G401.6 (cell line): ENCODE results near the gene MBNL2.

Experiments used
- FAIRE-seq: peaks from 2 replicates; lab custom pipeline; 2012; peaks lifted over from hg19 to GRCh38; lab: Jason Lieb, UNC

The MBNL2 gene

DNA sequence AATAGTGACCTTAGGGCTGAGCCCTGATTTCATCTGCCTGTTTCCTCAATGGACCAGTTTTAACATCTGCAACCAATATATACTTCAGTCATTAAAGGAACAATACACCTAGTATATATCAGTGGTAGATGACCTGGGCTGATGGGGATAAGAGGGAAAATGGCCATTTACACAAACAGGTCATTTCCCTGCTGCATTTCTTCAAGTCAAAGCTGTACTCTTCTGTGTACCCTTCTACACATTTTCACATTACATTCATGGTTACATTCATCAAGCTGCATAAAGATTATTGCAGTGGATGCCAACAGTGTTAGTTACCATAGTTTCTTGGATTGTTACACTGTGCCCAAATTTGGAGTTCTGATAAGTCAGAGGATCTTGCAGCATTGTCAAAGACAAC, 130.7 kb downstream of the MBNL2 start:
- FAIRE-seq, result no peak

DNA sequence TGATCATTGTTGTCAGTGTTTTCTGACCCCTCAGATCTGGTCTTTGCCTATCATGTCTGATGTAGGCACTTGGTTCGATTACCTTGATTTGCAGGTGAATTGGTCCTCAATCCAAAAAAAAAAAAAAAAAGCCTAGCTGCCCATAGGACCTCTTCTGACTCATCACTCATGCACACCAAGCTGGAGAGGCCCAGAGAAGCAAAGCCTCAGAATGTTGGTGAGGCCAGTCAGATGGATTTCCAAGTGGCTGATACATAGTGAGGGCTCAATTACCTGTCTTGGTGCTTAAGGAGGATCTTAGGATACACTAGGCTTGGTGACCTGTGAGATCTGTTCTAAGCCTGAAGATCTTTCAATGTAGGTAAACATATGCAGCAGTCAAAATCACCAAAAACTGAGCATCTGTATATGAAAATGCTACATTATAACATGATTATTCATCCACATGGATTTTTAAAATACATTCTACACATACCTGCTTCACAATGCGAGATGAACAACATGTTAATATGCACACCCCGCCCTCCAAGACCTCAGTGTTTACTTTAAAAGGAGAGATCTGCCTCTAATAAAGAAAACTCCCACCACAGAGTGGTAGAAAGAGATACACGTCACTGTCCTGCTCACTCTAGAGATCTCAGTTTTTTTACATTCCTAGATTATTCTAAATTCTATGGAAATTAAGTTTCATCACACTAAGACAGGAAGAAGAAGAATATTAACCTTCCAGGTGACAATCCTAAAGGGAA, 132.0 kb downstream of the MBNL2 start:
- no peak for FAIRE-seq

DNA sequence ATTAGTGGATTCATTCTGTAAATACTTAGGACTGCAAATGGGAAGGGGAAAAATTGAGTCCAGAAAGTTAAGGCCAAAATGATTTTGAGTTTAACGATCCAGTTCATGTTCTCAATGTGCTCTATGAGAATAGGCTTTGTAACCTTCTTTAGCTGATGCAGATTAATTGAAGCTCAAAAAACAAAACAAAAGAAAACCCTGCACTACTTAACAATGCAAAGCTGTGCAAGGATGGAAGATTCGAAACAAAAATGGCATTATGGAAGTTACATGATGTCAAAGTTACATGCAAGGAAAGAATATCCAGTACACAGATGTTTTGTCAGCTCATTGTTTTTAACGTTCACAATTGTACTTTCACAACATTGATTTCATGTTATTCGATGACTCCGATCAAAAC, 132.7 kb downstream of the MBNL2 start:
- FAIRE-seq, result no peak

DNA sequence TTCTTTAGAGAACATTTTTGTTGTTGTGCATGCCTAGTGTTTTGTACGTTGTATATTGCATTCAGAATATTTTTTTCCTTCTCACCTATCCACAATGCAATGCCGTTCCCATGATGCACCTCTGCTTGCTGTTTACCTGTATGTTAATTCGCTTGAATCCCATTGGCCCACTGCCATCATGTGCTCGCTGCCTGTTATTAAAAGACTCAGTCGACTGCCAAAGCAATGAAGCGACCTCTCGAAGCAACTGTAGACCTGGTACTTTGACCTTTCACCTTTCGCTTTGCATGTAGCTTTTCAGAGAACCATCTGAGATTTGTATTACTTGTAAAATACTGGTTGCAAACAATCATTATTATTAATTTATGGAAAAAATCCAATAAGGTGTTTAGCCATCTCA, 134.5 kb downstream of the MBNL2 start:
- FAIRE-seq, result no peak

DNA sequence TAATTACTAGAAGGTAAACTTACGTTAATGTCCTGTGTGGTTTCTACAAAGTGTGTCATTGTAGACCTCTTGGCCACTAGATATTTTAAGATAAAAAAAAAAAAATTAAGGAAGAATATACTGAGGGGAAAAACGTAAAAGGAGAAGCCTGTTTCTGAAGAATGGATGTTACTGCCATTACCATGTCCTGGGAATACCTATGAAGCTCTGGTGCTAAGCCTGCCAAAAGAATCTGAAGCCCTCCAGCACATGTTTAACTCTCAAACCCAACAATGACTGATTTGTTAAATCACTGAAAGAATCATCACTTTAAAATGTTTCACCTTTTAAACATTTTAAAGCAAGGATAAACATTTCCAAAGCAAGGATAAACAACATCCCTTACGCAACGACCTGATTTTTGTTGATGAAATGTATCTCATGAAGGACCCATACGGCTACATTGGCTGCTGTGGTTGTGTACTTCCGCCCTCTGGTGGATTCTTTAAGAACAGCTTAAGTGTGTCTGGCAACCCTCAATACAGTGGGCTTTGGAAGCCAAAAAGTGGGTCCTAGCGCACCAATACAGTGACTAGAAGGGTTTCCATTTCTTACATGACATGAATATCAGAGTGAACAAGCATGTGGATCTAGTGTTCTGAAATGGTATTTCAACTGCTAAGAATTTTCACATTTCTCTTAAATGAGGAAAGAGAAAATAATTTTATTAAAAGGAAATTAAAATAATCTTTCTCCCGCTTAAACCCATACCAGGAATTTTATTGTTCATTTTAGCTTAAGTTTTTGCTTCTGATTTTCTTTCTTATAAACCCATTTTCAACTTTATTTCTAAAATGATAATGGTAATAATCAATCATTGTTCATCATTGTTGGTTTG, 137.3 kb downstream of the MBNL2 start:
- peak; percentile 90 for FAIRE-seq

DNA sequence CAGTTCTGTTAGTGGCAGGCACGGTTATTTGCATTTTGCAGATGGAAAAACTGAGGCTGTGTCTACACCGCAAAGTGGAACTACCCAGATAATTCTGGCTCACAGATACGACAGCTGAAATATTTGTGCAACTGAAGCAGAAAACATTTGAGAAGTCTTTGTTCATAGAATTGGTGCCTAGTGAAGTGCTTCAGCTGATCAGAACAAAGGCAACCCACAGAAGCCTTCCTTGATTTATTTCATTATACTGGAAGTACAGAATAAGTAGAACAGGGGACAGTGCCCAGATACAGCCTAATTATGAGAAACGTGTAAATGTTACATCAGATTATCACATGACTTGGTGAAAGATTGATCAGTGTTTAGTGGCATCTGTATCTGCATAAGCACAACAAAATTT, 138.5 kb downstream of the MBNL2 start:
- no peak for FAIRE-seq

DNA sequence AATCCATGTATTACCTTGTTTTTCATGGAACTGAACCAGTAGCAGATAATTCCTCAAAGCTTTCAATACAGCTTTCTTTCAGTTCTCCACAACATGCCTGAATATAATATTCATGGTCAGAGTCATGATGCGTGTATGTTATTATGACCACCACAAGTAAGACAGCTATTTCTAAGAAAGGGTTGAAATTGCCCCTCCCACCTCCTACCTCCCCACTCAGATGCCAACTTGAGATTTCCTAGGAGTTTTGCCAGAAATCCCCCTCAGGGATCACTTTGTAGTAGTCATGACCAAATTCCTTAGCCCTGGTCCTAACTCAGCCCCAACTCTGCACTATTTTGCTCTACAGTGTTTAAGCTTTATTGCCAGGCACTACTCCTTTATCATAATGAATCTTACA, 141.9 kb downstream of the MBNL2 start:
- FAIRE-seq, result no peak

DNA sequence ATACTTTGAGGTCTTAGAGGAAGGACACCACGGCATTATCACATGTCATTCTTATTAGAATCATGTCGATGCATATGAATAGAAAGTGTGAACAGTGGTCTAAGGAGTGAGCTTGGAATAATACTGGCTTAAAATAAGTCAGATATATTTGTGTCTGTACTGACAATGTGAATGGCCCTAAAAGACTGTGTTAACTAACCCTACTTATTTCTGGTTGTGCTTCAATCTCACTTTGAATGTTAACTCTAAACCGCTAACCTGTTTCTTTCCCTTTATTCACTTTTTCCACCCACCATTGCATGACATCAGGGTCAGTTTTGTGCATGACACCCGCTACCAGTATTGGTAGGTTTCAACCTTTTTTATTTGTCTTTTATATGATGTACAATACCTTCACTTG, 142.7 kb downstream of the MBNL2 start:
- FAIRE-seq, result no peak

DNA sequence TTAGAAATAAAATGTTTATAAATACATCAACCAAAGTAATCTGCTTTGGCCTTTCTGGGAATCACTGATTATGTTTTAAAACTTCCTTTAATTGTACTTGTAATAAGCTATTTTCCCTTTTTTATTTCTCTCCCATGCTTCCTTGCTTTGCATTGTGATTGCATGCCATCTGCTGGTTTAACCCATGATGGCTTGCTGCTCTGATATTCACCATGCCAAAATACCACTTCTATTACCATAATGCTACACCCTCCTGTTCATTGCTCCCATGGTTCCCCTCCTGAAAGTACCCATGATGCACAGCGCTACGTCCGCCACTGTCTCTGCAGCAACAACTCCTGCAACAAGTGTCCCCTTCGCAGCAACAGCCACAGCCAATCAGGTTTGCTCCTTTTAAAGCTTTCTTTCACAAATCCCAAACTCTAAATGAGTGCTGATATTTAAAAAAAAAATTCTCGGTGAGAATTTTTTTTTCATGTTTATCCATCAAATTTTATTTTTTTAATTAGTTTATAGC, 144.1 kb downstream of the MBNL2 start:
- FAIRE-seq, result no peak

DNA sequence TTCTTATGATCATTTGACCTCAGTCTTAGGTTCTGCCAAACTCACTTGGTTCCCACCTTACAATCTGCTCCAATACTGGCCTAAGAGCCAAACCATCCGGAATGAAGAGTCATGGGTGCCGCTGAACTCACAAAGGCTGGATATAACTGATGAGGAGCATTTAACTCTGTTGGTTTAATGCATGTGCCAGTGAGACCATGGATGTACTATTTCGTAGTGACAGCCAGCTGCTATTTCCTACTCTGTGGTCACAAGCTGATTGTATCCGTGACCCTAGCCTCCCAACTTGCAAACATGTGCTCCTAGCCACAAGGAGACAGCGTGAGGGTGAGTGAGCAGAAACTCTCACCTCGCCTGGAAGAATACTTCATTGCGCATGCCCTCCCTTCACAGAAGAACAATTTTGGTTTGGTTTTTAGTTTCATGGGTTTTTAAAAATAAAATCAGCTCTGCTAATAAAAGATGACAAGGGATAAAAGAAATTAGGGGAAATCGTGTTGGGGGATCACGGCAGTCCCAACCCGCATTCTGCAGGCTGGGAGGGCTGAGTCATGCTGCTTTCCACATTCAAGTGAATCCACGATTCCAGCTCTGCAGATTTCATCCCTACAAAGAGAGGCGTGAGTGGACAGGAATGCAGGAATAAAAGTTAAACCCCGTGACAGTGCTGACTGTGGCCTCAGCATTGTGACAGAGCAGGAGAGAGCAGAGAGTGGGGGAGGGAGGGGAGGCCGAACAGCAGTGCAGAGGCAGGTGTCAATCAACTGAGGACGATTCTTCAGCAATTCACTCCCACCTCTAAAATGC, 145.1 kb downstream of the MBNL2 start:
- FAIRE-seq, result no peak

DNA sequence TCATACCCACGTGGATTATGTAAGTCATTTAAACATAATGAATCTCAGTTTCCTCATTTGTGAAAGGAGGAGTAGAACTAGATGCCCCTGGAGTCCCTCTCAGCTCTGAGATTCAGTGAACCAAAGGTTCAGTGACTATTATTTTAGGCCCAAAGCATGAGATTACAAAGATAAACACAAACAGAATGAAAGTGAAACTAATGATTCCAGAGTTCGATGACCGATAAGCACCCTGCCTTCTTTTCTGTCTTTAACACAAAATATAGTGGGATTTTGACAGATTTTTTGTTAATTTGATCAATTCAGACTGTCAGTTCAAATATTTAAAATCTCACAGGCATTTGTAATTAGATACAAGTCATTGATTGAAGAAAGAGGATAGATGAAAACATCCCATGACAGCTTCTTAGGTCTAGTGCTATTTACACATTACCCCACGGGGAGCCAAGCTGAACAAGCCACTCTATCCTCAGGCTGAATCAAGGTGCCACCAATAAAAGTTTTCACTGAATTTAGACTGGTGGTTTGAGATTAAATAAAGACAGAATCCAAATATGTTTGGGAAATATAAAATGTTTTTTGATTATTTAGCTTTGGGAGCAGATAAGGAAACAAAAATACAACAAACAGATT, 147.2 kb downstream of the MBNL2 start:
- FAIRE-seq, result no peak

DNA sequence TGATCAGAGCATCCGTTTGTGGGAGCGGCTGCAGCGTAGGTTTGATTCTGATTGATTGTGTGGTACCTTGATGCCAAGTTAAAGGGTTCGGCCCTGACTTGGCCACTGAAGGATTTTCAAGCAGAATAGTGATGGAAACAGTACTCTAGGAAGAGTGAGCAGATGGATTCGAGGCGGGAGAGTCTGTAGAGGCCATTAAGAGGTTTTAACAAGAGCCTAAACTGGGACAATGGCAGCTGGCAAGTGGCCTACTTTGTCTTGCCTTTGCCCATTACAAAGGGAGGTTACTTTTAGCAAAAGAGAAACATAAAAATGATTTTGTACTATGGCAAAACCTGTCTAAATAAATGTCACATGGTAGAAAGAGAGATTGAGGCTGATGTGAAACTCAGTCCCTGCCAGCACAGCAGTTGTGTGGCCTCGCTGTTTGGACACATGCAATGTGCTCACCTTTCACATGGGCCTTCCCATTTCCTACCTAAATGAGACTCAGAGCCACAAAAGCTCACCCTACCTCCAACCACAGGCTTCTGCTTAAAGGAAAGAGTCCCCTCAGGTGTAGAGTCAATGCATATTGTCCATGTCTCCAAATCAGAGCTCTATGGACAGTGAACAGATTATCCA, 149.5 kb downstream of the MBNL2 start:
- FAIRE-seq, result no peak

DNA sequence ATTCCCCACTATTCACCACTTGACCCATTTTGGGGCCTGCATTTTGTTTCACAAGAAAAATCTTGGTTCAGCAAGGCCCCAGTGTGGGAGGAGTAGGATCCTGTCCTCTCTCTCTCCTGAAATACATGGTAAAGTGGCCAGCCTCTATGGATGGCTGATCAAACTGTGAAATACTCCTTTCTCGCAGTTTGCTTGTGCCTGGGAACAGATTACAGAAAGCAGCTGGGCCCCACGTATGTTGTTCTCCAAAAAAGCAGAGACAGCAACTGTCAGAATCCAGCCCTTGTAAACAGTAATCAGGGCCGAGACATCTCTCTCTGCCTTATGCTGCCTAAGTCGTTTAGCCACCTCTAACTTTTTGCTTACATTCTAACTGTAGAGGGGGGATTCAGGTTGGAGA, 150.8 kb downstream of the MBNL2 start:
- FAIRE-seq, result no peak

DNA sequence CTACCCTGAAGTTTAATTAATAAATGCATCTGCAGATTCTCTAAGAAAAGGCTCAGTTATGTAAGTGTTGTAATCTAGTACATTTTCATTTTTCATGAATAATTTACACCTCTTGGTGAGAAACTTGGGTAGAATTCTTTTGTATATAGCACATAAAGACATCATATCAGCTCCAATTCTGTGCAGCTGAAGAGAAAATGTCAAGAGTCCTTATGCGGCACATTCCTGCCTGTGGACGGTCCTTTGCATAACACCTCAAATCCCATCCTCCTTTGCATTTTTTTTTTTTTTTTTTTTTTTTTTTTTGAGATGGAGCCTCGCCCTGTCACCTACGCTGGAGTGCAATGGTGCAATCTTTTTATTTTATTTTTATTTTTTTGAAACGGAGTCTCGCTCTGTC, 151.7 kb downstream of the MBNL2 start:
- no peak for FAIRE-seq

DNA sequence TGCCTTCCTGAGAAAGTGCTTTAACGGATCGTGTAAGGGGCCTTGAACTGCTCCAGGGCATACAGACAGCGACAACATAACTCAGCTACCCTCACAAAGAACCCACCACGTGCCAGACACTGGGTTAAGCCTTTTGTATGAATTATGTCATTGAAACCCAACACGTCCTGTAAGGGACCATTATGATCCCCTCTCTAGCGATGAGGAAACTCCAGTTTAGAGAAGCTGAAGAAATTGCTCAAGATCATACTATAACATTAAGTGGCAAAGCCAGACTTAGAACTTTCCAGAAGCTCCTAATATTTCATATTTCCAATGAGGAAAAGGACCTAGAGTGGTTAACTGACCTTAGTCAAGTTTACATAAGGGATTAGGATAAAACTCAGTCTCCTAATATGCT, 154.8 kb downstream of the MBNL2 start:
- no peak for FAIRE-seq

DNA sequence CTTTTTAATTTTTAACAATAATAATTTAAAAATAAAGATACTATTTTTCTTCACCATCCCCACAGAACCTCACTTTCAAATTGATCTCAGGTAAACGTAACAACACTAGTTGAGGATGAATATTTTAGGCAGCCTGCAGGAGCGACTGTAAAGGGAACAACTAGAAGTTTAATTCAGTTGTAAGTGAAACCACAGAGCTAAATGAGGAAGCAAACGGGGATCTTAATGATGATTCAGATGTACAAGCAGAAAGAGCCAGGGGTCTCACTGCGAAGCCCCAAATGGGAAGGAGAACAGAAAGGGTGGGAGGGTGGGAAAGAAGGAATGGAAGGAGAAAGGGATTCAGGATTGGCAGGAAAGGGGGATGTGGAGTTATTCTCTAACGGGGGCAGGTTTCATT, 157.3 kb downstream of the MBNL2 start:
- FAIRE-seq, result no peak

DNA sequence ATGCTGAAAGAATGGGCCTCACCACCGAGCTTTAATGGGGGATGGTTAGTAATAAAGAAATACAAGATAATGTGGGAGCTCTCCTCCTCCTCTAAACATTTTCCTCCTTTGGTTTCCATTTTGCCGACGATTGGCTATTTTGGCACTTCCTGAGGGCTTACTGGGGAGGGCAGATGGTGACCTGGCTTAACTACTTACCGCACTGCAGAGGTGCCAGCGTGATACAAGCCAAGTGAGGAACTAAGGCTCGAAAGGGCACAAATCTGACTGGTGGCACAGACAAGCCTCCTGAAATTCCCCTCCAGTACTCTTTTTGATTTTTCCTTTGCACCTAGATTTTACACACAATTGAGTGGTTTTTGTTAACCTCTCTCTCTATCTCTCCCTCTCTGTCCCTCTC, 158.6 kb downstream of the MBNL2 start:
- FAIRE-seq, result no peak

DNA sequence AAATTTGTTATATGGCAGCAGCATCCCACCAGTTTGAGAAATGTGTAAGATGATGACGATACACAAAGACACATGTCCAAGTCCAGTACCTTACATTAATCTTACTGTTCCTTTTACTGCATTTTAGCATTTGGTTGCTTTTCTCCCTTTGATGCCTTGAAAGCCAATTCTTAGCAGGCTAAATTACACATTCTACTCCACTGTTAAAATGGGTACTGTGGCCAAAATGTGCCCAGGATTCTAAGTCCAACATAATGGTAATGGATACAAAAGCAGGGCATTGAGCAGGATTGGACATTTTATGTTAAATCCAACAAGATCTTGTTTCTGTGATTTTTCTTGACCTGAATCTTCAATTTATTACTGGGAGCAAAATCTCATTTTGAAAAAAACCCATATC, 159.1 kb downstream of the MBNL2 start:
- no peak for FAIRE-seq

DNA sequence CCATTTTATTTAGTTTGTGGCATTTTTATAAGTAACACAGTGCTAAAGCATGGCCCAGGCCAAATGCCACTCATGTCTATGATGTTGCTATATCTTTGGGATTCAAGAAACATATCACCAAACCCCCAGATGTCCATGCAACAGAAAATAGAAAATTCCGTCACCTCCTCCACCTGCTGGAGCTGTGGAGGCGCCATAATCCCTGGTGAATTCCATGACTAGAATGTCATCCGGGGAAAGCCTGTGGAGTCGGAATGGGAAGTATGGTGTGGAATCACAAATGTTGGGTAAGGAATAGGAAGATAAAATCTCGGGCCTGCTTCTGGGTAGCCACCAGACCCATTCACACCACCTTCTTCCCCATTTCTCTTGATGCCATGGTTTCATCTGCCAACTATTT, 160.1 kb downstream of the MBNL2 start:
- FAIRE-seq, result no peak

DNA sequence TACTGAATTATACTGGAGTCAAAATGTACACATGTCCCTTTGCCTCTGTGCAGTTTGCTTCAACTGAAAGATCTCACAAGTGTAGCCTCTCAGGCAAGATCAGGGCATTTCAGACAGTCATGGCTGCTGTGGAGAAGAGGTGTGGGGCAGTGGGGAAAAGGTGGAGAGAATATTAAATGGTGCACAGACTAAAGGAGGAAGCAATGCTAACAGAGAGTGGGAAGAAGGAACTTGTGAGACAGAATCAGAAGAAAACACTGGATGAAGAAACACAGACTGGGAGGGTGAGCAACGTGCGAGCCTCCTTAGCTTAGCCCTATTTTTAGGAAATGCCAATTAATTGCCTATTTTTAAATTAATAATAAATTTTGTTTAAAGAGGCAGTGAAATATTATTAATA, 162.2 kb downstream of the MBNL2 start:
- FAIRE-seq, result no peak

DNA sequence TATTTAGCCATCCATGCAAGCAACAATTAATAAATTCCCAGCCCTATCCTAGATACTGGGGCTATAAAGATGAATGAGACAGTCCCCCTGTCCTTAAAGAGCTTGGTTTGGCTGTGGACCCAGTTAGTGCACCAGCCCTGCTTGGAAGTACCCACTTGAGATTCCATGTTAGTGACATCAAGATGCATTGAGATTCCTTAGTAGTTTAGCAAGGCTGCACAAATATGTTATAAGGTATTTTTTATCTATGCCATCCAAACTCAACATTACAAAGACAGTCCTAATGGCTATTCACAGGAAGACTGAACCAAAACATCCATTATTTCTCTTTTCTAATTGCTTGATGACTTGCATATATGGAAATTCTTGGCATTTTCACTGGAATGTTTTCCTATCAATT, 163.0 kb downstream of the MBNL2 start:
- FAIRE-seq, result no peak

DNA sequence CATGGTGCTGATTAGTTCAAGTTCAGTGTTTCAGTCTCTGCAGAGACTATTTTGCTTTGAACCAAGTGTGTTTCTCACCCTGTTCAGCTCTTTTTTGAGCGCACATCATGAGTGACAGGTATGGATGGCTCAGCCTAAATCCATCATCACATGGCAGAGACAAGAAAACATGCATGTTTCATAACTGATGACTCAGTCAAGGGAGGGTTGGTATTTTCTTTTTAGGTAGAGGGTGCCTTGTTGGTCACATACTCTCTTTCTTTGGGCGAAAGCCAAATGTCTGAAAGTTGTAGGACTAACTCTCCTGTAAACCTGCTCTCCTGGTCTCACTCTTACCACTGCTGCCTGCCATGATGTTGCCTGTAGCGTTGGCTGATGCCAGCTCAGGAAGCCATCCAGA, 163.7 kb downstream of the MBNL2 start:
- FAIRE-seq, result no peak
